ENCODE results near the gene GREB1L.
"Not testable (repeated sequence)": the region's sequence is repeated elsewhere in the genome, so short reads cannot be mapped to it uniquely, and the experiment has no call there.

The GREB1L gene

GRCh38 chr18:21369597-21369996, 127.6 kb downstream of the GREB1L start:
- not testable (repeated sequence) for DNase-seq

DNA sequence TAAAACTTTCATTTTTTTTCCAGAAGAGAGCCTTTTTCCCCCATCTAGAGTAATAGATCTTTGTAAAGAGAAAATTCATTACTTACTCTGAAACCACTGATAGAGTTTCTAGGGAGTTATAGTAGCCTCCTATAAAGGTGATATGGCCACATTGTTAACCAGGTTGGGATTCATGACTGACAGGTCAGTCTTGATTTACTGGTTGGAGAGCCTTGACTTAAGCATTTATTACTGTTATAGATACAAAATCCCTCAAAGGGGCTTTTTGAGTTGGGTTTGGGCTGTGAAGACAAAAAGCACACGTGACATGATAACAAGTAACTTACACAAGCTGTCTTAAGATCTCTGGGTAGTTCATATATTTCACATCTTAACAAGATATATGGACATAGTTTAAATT, 141.0 kb downstream of the GREB1L start:
- DNase-seq = no peak

GRCh38 chr18:21386523-21387240, 144.7 kb downstream of the GREB1L start:
- no peak for DNase-seq

DNA sequence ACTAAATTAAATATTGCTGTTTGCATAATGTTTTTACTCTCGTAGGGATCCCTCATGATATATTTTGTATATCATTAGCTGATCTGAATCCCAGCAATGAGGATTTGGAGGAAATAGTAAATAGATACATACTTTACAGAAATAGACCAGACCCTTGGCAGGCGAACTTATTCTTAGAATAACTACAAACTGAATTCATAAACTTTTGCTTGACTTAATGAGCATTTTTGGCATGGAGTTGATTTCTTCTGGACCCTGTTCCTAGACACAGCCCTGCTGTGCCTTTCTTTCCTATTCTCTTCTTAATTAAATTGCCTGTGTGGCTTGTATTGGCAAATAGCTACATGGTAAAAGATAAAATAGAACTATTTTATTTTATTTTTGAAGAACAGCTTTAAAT, 145.9 kb downstream of the GREB1L start:
- DNase-seq = no peak

GRCh38 chr18:21389283-21389682, 147.3 kb downstream of the GREB1L start:
- DNase-seq = no peak

GRCh38 chr18:21389903-21390302, 147.9 kb downstream of the GREB1L start:
- DNase-seq = no peak

GRCh38 chr18:21391074-21391673, 149.1 kb downstream of the GREB1L start:
- no peak for DNase-seq

DNA sequence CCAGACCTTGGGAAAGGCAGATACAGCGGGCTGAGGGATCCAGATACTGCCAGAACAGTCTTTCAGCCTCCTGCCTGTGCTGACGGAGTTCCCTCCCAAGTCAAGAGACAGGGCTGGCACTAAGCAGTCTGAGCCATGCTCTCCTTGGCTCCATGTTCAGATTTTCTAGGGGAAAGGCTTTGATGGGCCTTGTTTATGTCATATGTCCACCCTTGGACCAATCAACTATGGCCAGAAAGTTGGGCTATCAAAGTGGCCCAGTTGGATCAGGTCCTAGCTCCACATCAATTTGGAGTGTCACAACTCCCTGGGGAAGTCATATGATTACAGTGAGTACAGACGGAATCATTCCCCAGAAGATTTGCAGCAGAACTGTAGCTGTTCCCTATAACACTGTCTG, 152.0 kb downstream of the GREB1L start:
- DNase-seq = no peak

GRCh38 chr18:21398121-21398520, 156.1 kb downstream of the GREB1L start:
- no peak for DNase-seq

- no peak for DNase-seq
Measured at GRCh38 chr18:21402272-21402671, 160.2 kb downstream of the GREB1L start.

DNA sequence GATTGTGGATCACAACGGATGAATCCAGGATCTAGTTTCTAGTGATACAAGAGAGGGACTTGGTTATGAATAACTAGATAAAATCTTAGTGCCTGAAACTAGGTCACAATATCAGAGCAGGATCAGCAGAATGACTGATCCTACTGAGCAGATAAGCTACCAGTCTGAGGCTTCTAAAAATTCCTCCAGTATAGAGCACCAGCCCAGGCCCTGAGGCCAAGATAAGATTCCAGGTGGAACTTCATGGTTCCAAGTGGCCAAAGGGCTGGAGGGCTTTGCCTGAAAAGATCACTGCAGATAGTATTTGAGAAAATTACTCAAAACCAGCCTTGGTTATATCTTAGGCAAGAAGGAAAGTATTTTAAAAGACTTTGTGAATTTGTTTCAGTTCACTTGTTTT, 162.4 kb downstream of the GREB1L start:
- DNase-seq = no peak

DNA sequence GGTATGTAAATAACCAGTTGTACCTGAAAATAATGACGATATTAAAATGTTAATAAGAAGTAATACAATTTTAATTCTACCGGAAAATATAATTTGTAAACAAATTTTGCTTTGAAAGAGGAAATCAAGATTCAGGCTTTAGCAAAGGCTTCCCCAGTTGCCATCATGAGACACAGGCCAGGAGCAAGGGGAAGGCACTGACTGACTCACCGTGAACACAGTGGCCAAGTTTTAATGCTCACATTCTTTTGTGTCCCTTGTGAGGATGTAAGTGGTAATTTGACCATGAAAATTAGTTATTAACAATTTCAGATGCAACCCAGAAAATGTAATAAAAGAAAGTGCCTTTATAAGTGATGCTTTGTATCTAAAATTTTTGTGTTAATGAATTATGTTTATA, 164.1 kb downstream of the GREB1L start:
- no peak for DNase-seq

- DNase-seq = no peak
Measured at GRCh38 chr18:21408681-21409080, 166.6 kb downstream of the GREB1L start.

GRCh38 chr18:21433436-21433835, 191.4 kb downstream of the GREB1L start:
- DNase-seq = no peak

DNA sequence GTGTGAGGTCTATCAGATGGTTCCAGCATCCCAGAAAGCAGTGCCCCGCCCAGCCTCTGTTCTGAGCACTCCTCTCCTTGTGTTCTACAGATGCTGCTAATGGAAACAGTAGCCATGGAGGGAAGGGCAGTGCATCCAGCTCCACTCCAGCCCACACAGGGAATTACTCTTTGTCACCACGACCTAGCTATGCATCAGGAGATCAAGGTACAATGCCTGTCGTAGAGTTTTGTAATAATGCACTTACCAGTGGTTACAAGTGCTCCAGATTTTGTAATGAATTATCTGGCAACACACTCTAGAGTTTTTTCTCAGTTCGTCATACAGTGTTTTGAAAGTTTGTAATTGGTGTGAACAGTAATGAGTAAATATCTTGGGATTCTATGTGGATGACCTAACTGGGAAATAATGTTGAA, 197.4 kb downstream of the GREB1L start:
- no peak for DNase-seq

GRCh38 chr18:21441670-21442069, 199.6 kb downstream of the GREB1L start:
- DNase-seq = no peak

GRCh38 chr18:21443776-21444464, 201.9 kb downstream of the GREB1L start:
- DNase-seq = no peak

- DNase-seq = no peak
Measured at GRCh38 chr18:21444465-21445212, 202.6 kb downstream of the GREB1L start.

DNA sequence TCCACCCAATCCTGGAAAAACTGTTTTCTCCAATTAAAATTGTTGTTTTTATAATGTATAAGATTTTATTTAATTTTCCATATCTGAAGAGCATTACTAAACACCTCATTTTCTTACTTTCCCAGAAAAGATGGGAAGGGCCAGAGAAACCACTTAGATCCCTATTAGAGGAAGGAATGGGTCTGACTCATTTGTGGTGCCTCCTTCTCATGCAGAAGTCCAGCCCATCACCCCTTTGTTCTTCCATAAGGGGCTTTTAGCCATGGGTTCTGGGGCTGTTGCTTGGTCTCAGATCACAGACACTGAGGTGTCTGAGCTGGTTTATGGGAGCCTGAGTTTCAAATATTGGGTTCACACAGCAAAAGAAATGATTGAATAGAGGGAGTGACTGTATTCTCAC, 206.3 kb downstream of the GREB1L start:
- no peak for DNase-seq

GRCh38 chr18:21449367-21450290, 207.6 kb downstream of the GREB1L start:
- no peak for DNase-seq

- no peak for DNase-seq
Measured at GRCh38 chr18:21450503-21450902, 208.5 kb downstream of the GREB1L start.

GRCh38 chr18:21450913-21451312, 208.9 kb downstream of the GREB1L start:
- no peak for DNase-seq

Measured in CD4-positive, alpha-beta T cell treated with Interferon alpha-2 for 1 hour (primary cell).